ENCODE measurements around the gene TLE4. TPM values are rescaled to one million over a fixed set of nuclear protein-coding genes. Genes with fewer than 3 reads are reported as not detected.
A peak's percentile ranks its signal among the peaks of the same experiment; 100 is the strongest.

The TLE4 gene
- total and polyA plus RNA-seq, 2 of the 4 experiments (the other 2 are of a cell fraction) = 68.0 to 78.1 TPM

DNA sequence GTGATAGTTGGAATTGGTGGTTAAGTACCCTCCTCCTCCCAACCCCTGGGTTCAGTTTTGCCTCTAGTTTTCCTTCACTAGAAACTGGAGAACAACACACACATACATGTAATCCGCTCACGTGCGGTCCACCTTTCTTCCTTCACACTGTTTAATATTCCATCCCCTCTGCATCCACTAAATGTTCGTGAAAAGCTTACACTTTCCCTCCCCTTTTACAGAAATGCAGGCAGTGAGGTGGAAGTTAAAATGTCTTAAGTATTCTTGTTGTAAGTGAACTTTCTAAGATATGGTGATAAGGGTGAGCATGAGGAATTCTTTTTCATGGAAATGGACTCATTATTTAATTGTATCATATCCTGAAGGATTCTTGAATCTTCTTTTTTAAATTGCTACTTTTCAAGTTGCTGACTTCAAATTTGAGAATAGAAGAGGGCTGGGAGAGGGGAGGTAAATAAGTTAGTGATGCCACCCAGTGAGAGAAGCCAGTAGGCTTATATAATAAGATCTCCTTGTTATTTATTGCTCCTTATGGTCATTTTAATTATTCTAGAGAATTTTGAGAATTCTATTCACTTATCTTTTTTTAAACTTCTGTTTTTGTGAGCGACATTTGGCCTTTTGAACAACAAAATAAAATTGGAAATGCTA lies 90.2 kb downstream of the TLE4 start:
- H3K4ac ChIP-seq (ENCODE audit: low read depth, low read length) = peak overlapping the region; percentile 12; the same call in 1 of the 2 replicates
- dilution Hi-C loops (cut with HindIII; ENCODE audit: low sequenced_read_pairs, unreplicated experiment) = no loop called here
- no peak for ATAC-seq (ENCODE audit: low read depth)
- no peak overlapping the region for H3K9ac ChIP-seq (ENCODE audit: low read depth, low read length)
- no peak overlapping the region for H2AFZ ChIP-seq (replicated peaks; ENCODE audit: low read length, poor library complexity)
- no peak overlapping the region for H2BK120ac ChIP-seq (ENCODE audit: low read depth, low read length)
- H4K91ac ChIP-seq (ENCODE audit: insufficient read depth, low read depth, low read length) = no peak overlapping the region
- H3K27ac ChIP-seq (ENCODE audit: insufficient read depth, low read length) = no peak overlapping the region
- CTCF ChIA-PET = no interaction called here
- H3K4me1 ChIP-seq (ENCODE audit: control insufficient read depth, insufficient read depth, low read length) = peaks cover 8% of the 10 kb centered on the region
- no peak overlapping the region for H2BK5ac ChIP-seq (ENCODE audit: low read depth, low read length, poor library complexity, severe bottlenecking)
- no peak overlapping the region for H3K4me3 ChIP-seq (ENCODE audit: insufficient read depth, low read depth, low read length)
- in situ Hi-C loops (cut with MboI; ENCODE audit: low sequenced_read_pairs) = no loop called here
- H4K20me1 ChIP-seq (ENCODE audit: insufficient read depth, low read length) = no peaks in the 10 kb centered on the region
- POLR2A ChIA-PET (ENCODE audit: unreplicated experiment) = no interaction called here
- no peak overlapping the region; a peak in 1 of 4 replicates for H4K8ac ChIP-seq (ENCODE audit: low read depth in 2 of 2, low read length in 2 of 2)
- no peaks in the 10 kb centered on the region for H3K27me3 ChIP-seq (ENCODE audit: control insufficient read depth, insufficient read depth, low read length)
- no peak overlapping the region for H2BK20ac ChIP-seq (ENCODE audit: low read depth, low read length)
- no peak overlapping the region for H3K14ac ChIP-seq (replicated peaks; ENCODE audit: low read depth, low read length)
- no peak overlapping the region for H2AK5ac ChIP-seq (ENCODE audit: low read depth, low read length)
- H2BK15ac ChIP-seq (ENCODE audit: low read depth, low read length) = no peak overlapping the region
- intact Hi-C loops (cut with micrococcal nuclease) = no loop called here
- H3K56ac ChIP-seq (ENCODE audit: extremely low read depth, insufficient read depth, low read length) = no peak overlapping the region
- no peak for TF ChIP-seq NFE2L2 (IDR thresholded peaks at IDR 0.05; ENCODE audit: low read depth, low read length)
- no peak for TF ChIP-seq CHD1 (IDR thresholded peaks at IDR 0.05; ENCODE audit: low read depth, low read length)
- no peak for TF ChIP-seq MAZ (IDR thresholded peaks at IDR 0.05; ENCODE audit: borderline replicate concordance, low read depth, low read length)
- TF ChIP-seq, protein P1, sequence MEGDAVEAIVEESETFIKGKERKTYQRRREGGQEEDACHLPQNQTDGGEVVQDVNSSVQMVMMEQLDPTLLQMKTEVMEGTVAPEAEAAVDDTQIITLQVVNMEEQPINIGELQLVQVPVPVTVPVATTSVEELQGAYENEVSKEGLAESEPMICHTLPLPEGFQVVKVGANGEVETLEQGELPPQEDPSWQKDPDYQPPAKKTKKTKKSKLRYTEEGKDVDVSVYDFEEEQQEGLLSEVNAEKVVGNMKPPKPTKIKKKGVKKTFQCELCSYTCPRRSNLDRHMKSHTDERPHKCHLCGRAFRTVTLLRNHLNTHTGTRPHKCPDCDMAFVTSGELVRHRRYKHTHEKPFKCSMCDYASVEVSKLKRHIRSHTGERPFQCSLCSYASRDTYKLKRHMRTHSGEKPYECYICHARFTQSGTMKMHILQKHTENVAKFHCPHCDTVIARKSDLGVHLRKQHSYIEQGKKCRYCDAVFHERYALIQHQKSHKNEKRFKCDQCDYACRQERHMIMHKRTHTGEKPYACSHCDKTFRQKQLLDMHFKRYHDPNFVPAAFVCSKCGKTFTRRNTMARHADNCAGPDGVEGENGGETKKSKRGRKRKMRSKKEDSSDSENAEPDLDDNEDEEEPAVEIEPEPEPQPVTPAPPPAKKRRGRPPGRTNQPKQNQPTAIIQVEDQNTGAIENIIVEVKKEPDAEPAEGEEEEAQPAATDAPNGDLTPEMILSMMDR (conservative IDR thresholded peaks at IDR 0.05; ENCODE audit: low read depth, low read length) = no peak
- TF ChIP-seq POLR2A (IDR thresholded peaks at IDR 0.05; ENCODE audit: low read depth, low read length) = no peak
- TF ChIP-seq, protein P2, sequence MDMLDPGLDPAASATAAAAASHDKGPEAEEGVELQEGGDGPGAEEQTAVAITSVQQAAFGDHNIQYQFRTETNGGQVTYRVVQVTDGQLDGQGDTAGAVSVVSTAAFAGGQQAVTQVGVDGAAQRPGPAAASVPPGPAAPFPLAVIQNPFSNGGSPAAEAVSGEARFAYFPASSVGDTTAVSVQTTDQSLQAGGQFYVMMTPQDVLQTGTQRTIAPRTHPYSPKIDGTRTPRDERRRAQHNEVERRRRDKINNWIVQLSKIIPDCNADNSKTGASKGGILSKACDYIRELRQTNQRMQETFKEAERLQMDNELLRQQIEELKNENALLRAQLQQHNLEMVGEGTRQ (IDR thresholded peaks at IDR 0.05; ENCODE audit: low read depth, low read length) = no peak
- TF ChIP-seq RAD21 (IDR thresholded peaks at IDR 0.05; ENCODE audit: low read length) = no peak
- TF ChIP-seq BHLHE40 (IDR thresholded peaks at IDR 0.05; ENCODE audit: low read depth, low read length) = no peak
- TF ChIP-seq RFX5 (IDR thresholded peaks at IDR 0.05; ENCODE audit: low read depth, low read length) = no peak
- no peak for TF ChIP-seq SMC3 (IDR thresholded peaks at IDR 0.05; ENCODE audit: low read depth, low read length)
- no peak for TF ChIP-seq FOS (IDR thresholded peaks at IDR 0.05; ENCODE audit: low read depth, low read length)
- TF ChIP-seq RCOR1 (IDR thresholded peaks at IDR 0.05; ENCODE audit: insufficient replicate concordance, low read length) = no peak
- TF ChIP-seq, protein P3, sequence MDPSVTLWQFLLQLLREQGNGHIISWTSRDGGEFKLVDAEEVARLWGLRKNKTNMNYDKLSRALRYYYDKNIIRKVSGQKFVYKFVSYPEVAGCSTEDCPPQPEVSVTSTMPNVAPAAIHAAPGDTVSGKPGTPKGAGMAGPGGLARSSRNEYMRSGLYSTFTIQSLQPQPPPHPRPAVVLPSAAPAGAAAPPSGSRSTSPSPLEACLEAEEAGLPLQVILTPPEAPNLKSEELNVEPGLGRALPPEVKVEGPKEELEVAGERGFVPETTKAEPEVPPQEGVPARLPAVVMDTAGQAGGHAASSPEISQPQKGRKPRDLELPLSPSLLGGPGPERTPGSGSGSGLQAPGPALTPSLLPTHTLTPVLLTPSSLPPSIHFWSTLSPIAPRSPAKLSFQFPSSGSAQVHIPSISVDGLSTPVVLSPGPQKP (IDR thresholded peaks at IDR 0.05; ENCODE audit: borderline replicate concordance, low read depth, low read length) = no peak
- no peak for TF ChIP-seq CEBPB (IDR thresholded peaks at IDR 0.05; ENCODE audit: low read depth, low read length)
- no peak for TF ChIP-seq MAFK (IDR thresholded peaks at IDR 0.05; ENCODE audit: low read depth, low read length)
- no peak for TF ChIP-seq MXI1 (IDR thresholded peaks at IDR 0.05; ENCODE audit: borderline replicate concordance, low read depth, low read length)
- no TSS peak for BruUV-seq (replicated peaks)
- no peak overlapping the region for H3K23ac ChIP-seq (ENCODE audit: low read depth, low read length)
- WGBS, 2 experiments (ENCODE audit: extremely low coverage in 2 of 2, insufficient read length in 1 of 2) = no CpG with 5 or more reads among the region's 5 CpGs
- no peak for DNase-seq
- no peak overlapping the region for H2AK9ac ChIP-seq (replicated peaks; ENCODE audit: low read depth, low read length, poor library complexity)
- H3K36me3 ChIP-seq (ENCODE audit: control insufficient read depth, insufficient read depth, low read length) = peaks cover under 1% of the 10 kb centered on the region
- H3K4me2 ChIP-seq (ENCODE audit: low read depth, low read length) = no peak overlapping the region
- no peak overlapping the region; the same call in 1 of the 2 replicates for H3K18ac ChIP-seq (ENCODE audit: low read depth, low read length)
- H3K9me3 ChIP-seq (ENCODE audit: control insufficient read depth, insufficient read depth, low read length) = no peaks in the 10 kb centered on the region
- peaks cover 11 to 42% of the 10 kb centered on the region in 2 experiments for H3K79me1 ChIP-seq (ENCODE audit: low read depth in 1 of 2, low read length in 2 of 2)
- H4K5ac ChIP-seq (ENCODE audit: low read depth, low read length) = no peak overlapping the region
- H3K9me1 ChIP-seq (ENCODE audit: insufficient read depth, low read length) = peaks cover 9% of the 10 kb centered on the region; the same call in 1 of the 2 replicates

Data from IMR-90 (cell line).